Neuron (in vitro differentiated cells): ENCODE measurements around the gene FUT8.
A peak's percentile ranks its signal among the peaks of the same experiment; 100 is the strongest.

ENCODE experiments used
- H2AFZ ChIP-seq: one replicate; pipeline ENCODE4 v1.6.1; 2013; ENCODE audit warnings: low read depth, mild to moderate bottlenecking, inconsistent platforms, low read length, moderate library complexity
- H3K27me3 ChIP-seq: one replicate; pipeline ENCODE4 v1.6.1; 2013; ENCODE audit warnings: low read length; ENCODE audit not compliant: insufficient read depth
- H3K36me3 ChIP-seq: one replicate; pipeline ENCODE4 v1.6.1; 2013; ENCODE audit warnings: low read length; ENCODE audit not compliant: insufficient read depth
- H3K4me1 ChIP-seq: one replicate; pipeline ENCODE4 v1.6.1; 2013; ENCODE audit warnings: low read length; ENCODE audit not compliant: insufficient read depth
- H3K4me3 ChIP-seq: 2 replicates; pipeline ENCODE4 v1.5.1; 2013; ENCODE audit warnings: mild to moderate bottlenecking, low read length, moderate library complexity
- H3K9me3 ChIP-seq: one replicate; pipeline ENCODE4 v1.6.1; 2013; ENCODE audit warnings: low read length

Gene FUT8

DNA sequence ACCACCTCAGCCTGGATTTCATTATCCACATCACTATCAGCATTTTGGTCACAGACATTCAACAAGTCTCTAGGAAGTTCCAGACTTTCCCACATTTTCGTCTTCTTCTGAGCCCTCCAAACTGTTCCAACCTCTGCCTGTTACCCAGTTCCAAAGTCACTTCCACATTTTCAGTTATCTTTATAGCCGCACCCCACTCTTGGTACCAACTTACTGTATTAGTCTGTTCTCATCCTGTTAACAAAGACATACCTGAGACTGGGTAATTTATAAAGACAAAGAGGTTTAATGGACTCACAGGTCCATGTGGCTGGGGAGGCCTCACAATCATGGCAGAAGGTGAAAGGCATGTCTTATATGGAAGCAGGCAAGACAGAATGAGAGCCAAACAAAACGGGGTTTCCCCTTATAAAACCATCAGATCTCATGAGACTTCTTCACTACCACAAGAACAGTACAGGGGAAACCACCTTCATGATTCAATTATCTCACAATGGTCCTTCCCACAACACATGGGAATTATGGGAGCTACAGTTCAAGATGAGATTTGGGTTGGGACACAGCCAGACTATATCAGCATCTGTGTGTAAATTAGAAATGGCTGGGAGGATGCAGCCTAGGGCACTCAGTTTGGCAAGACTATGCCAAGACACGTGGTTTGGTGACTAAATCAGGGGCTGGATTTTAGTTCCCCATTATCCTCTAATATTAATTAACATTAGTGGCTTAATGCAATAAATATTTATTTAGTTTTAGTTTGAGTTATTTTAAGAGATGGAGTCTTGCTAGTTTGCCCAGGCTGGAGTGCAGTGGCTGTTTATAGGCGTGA lies 16.2 kb upstream of the FUT8 start:
- no peaks in the 10 kb centered on the region for H3K27me3 ChIP-seq
- no peak overlapping the region for H3K4me3 ChIP-seq
- H3K36me3 ChIP-seq: no peaks in the 10 kb centered on the region
- peaks cover 4% of the 10 kb centered on the region for H3K9me3 ChIP-seq
- H3K4me1 ChIP-seq: no peaks in the 10 kb centered on the region
- H2AFZ ChIP-seq: no peak overlapping the region

DNA sequence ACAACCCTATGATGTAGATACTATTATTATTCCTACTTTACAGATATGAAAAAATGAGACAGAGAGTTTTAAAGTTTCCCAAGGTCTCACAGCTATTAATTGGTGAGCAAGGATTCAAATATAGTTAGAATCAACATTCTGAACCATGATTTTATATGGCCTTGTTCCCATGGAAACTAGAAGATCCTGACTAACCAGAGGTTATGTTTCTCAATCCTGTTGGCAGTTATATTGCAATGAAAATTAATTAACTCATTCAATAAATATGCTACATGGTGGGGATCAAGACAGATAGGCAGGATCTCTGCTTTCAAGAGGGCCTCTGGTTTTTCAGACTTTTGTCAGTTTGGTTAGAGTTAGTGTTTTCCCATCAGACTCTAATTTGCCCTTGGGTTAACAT lies 9.3 kb upstream of the FUT8 start:
- no peak overlapping the region for H3K4me3 ChIP-seq
- H3K9me3 ChIP-seq: no peaks in the 10 kb centered on the region
- no peak overlapping the region for H2AFZ ChIP-seq
- H3K4me1 ChIP-seq: no peaks in the 10 kb centered on the region
- H3K36me3 ChIP-seq: no peaks in the 10 kb centered on the region
- no peaks in the 10 kb centered on the region for H3K27me3 ChIP-seq

DNA sequence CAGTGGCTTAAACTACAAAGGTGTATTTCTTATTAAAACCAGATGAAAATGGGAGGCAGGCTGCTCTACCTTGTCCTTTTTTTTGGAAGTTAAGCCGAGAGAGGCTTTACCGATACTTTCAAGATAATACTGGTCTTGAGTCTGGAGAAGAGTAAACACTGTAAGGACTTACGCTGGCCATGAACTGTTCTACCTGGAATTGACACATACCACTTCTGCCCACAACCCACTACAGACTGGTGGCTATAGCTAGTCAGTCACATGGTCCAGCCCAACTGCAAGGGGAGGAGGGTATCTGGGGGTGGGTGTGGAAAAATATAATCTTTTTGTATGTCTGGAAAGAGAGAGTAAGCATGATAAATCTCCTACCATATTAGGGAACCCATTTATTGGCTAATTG lies 4.4 kb upstream of the FUT8 start:
- H3K4me3 ChIP-seq: no peak overlapping the region
- no peak overlapping the region for H2AFZ ChIP-seq
- no peaks in the 10 kb centered on the region for H3K9me3 ChIP-seq
- no peaks in the 10 kb centered on the region for H3K36me3 ChIP-seq
- H3K27me3 ChIP-seq: no peaks in the 10 kb centered on the region
- H3K4me1 ChIP-seq: no peaks in the 10 kb centered on the region

DNA sequence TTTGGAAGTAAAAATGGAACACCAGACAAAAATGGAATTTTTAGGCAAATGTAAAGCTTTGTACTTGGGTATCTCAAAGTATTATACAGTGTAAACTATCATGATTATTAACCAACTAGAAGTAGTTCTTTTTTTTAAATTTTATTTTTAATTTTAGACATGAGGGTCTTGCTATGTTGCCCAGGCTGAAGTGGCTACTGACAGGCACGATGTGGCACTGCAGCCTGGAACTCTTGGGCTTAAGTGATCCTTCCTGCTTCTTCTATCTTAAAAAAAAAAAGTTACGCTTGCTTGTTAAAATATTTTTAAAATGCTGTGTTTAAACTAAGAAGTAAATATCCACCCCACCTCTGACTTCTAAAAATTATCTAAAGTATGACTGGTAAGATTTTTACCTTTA lies 1.9 kb upstream of the FUT8 start:
- no peak overlapping the region for H2AFZ ChIP-seq
- no peak overlapping the region for H3K4me3 ChIP-seq
- no peaks in the 10 kb centered on the region for H3K9me3 ChIP-seq
- H3K36me3 ChIP-seq: no peaks in the 10 kb centered on the region
- H3K4me1 ChIP-seq: peaks cover 18% of the 10 kb centered on the region
- H3K27me3 ChIP-seq: no peaks in the 10 kb centered on the region

DNA sequence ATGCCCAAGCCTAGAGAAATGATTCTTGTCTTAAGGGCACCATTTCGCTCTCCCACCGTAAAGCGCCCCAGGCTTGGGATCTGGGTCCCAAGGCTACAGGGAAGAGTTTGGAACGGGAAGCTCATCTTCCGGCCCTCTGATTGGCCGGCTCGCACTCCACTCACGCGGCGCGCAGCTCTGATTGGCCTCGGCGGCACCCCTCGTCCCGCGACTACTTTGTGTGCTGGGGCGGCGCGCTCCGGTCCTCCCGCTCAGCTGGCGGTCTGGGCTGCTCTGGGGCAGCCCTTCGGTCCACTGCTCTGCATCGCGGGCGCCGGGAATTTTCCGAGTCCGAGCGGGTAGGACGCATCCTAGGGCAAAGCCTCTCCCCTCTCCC lies 886 bp upstream of the FUT8 start:
- peak overlapping the region; percentile 97 for H2AFZ ChIP-seq
- no peaks in the 10 kb centered on the region for H3K27me3 ChIP-seq
- peak overlapping the region; percentile 82 for H3K4me3 ChIP-seq
- no peaks in the 10 kb centered on the region for H3K9me3 ChIP-seq
- peaks cover 18% of the 10 kb centered on the region for H3K4me1 ChIP-seq
- H3K36me3 ChIP-seq: no peaks in the 10 kb centered on the region

DNA sequence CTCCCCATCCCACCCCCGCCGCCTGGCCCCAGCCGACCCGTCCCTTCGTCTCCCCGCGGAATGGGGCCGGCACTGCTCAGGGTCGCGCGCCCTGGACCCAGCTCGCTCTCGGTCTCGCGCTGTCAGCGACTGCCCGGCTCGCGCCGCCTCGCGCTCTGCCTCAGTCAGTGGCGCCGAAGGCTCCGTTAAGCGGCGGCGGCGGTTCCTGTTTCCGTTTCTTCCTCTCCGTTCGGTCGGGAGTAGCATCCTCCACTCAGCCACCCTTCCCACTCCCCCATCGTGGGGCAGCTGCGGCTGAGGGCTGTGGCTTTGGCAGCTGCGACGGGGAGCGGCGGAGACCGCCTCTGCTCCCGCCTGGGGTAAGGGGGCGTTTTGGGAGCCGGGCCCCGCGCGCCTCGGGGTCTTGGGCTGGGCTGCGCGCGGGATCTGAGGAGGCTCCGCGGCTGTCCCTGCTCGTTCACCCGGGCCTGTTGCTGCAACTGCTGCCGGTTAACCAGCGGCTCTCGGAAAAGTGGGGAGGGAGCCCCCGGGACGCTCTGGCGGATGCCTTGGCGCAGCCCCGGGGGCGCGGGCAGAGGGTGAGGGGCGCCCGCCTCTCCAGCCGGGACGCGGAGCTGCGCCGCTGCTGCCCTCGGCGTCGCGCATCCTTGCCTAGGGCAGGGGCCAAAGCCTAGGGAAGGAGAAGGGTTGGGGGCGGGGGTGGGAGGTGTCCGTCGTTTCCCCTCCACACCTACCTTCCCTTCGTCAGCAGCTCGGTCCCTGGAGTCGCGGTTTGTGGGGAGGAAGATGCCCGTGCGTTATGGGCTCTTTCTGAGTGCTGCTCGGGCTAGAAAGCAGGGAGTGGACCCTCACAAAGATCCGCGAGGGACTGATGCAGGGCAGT lies 567 bp downstream of the FUT8 start:
- H2AFZ ChIP-seq: peak overlapping the region; percentile 83
- no peaks in the 10 kb centered on the region for H3K27me3 ChIP-seq
- H3K9me3 ChIP-seq: no peaks in the 10 kb centered on the region
- no peaks in the 10 kb centered on the region for H3K36me3 ChIP-seq
- peak overlapping the region; percentile 82 for H3K4me3 ChIP-seq
- peaks cover 18% of the 10 kb centered on the region for H3K4me1 ChIP-seq

DNA sequence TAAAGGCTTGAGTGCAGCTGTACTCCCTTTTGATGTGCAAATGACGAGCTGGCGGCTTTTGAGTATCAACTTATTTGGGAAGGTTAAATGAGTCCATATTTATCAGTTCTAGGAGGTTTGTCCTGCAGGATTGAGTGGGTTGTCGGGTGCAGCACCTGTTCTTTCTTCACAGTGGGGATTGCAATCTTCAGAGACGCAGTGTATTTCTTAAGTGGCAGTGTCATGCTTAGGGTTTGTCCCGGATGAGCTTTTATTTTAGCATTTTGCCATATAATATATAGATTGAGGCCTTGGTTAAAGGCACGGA lies 1.2 kb downstream of the FUT8 start:
- Histone ChIP-seq H3K27me3 (no peaks in the 10 kb centered on the region), H2AFZ (peak overlapping the region; percentile 83), H3K4me1 (peaks cover 18% of the 10 kb centered on the region), H3K9me3 (no peaks in the 10 kb centered on the region), H3K36me3 (no peaks in the 10 kb centered on the region), H3K4me3 (peak overlapping the region; percentile 82)

DNA sequence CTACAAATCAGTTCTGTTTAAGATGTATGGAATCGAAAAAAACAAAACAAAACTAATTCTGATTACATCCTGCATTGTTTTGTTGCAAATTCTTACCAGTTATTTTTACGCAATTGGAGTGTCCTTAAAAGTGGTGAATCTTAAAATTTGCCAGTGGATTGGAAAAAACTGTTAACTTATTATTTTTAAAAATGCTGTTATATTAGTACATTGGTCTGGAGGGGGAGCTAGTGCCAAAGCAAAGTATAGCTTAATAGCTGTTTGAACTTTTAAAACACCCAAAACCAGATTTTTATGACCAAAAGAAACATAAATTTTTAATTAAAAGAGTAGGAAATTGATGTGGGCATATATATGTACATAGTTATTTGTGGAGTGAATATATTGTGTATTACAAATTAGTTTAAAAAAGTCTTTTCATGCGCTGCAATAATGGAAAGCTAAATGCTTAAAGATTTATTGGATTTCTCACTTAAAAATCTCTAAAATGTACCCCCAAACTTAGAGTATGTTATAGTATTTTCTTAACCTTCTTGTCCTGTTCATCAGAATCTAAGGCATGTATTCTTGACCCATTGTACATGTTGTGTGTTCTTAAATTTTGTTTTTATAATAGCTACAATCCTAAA lies 2.5 kb downstream of the FUT8 start:
- peaks cover 18% of the 10 kb centered on the region for H3K4me1 ChIP-seq
- no peak overlapping the region for H2AFZ ChIP-seq
- H3K27me3 ChIP-seq: no peaks in the 10 kb centered on the region
- H3K9me3 ChIP-seq: no peaks in the 10 kb centered on the region
- no peaks in the 10 kb centered on the region for H3K36me3 ChIP-seq
- H3K4me3 ChIP-seq: no peak overlapping the region

DNA sequence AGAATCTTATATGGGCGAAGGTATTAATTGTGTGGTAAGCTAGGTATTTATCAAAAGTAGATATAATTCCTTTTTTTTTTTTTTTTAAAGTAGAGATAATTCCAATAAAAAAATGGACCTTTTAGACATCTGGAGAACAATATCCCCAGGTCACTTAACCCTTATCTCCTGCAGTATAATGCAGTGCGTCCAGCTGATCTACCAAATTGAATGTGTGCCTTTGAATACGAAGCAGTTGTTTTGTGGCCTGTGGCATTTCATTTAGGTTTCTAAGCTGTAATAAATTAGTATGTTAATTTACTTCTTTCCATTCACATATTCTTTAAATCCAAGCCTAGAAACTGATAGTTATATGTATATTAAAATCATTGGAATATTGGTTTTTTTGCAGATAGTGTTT lies 3.1 kb downstream of the FUT8 start:
- H3K27me3 ChIP-seq: no peaks in the 10 kb centered on the region
- H3K4me1 ChIP-seq: peaks cover 18% of the 10 kb centered on the region
- H3K9me3 ChIP-seq: no peaks in the 10 kb centered on the region
- H3K4me3 ChIP-seq: no peak overlapping the region
- no peak overlapping the region for H2AFZ ChIP-seq
- no peaks in the 10 kb centered on the region for H3K36me3 ChIP-seq

DNA sequence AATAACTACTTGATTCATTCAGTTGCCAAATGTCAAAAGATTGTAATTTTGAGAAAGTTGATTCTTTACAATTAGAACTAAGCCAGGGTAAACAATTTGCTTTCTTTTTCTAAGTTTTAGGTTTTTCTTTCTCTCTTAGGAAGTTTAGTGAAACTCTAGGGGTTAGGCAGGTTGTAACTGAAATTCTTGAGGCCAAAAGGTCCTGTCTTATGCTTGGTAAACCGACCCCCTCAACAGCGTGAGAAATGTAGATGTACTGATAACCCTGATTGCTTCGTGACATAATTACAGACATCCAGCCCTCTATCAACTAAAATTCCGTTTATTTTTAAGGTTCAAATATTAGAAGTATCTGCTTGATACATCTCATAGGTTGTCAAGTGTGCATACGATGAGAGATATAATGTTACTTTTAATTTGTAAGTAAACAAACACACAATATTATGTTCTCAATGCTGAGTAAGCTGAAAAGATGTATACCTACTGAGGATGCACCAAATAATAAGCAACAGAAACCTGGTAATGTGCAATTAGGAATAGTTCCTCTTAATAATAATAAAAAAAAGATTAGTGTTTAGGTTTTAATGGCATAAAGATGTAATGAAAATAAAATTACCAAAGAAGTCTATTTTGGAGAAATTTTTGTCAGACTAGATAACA lies 7.2 kb downstream of the FUT8 start:
- no peaks in the 10 kb centered on the region for H3K9me3 ChIP-seq
- H2AFZ ChIP-seq: no peak overlapping the region
- no peaks in the 10 kb centered on the region for H3K36me3 ChIP-seq
- H3K27me3 ChIP-seq: no peaks in the 10 kb centered on the region
- no peak overlapping the region for H3K4me3 ChIP-seq
- peaks cover 4% of the 10 kb centered on the region for H3K4me1 ChIP-seq

DNA sequence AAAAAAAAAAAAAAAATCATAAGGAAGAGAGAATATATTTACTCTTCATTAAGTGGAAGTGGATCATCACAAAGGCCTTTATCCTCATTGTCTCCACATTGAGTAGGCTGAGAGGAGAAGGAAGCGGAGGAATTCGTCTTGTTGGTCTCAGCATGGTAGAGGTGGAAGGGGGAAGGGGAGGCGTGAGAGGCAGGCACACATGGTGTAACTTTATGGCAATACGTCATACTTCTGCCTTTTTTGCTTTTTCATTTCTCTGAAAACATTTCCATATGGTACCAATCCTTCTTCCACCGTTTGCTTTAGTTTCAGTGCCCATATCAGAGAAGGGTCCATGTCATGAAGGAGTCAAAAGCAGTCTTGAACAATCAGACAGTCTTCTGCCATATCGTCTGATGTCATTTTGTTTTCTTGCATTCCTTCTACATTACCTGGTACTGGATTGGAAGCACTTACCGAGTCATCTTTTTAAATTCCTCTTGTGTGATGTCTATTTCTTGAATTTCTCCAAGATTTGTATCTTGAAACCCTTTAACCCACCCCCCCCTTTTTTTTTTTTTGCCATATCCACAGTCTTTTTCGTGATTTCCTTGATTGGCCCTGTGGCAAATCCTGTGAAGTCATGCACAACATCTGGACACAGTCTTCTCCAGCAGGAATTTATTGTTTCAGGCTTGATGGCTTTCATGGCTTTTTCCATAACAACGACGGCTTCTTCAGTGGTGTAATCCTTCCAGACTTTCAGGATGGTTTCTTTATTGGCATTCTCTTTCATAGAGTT lies 8.9 kb downstream of the FUT8 start:
- Histone ChIP-seq H2AFZ (no peak overlapping the region), H3K36me3 (no peaks in the 10 kb centered on the region), H3K27me3 (no peaks in the 10 kb centered on the region), H3K4me3 (no peak overlapping the region), H3K4me1 (no peaks in the 10 kb centered on the region), H3K9me3 (no peaks in the 10 kb centered on the region)

DNA sequence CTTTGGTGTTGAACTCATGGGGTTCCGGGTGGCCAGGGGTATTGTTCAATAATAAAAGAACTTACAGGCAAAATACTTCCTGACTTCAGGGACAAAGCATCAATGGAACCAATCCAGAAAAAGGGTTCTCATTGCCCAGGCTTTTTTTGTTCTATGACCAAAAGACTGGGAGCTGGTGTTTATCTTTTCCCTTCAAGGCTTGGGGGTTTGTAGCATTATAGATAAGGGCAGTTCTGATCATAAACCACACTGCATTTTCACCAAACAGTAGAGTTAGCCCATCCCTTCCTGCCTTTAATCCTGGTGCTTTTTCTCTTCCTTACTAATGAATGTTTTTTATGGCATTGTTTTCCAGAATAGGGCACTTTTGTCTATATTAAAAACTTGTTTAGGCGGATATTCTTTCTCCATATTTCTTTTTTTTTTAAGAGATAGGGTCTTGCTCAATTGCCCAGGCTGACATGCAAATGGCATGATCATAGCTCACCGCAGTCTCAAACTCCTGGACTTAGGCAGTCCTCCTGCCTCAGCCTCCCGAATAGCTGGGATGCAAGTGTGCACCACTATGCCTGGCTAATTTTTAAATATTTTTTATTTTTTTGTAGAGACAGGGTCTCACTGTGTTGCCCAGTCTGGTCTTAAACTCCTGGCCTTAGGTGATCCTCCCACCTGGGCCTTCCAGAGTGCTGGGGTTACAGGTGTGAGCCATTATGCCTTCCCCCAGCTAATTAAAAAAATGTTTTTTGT lies 9.7 kb downstream of the FUT8 start:
- no peak overlapping the region for H2AFZ ChIP-seq
- no peaks in the 10 kb centered on the region for H3K36me3 ChIP-seq
- peaks cover 1% of the 10 kb centered on the region for H3K4me1 ChIP-seq
- no peak overlapping the region for H3K4me3 ChIP-seq
- no peaks in the 10 kb centered on the region for H3K9me3 ChIP-seq
- H3K27me3 ChIP-seq: no peaks in the 10 kb centered on the region
